HEK293 (cell line): ENCODE data around the gene JAML.

Experiments
- CTCF ChIA-PET: fragments of 350-600 bp; formaldehyde crosslinking; extraction: SDS; loops from one replicate; lab custom pipeline; 2021; ENCODE audit warnings: antibody characterized with exemption; lab: Yijun Ruan, JAX
- POLR2A ChIA-PET: fragments of 300-600 bp; formaldehyde crosslinking; extraction: SDS; loops from one replicate; lab custom pipeline; 2020; ENCODE audit warnings: antibody characterized with exemption, inconsistent platforms; lab: Yijun Ruan, JAX
- H3K27ac ChIP-seq: fragments of 200-500 bp; sonication (Bioruptor generic); 2 replicates; pipeline ENCODE4 v1.5.1; 2014; ENCODE audit warnings: low read depth, low read length, control low read depth, inconsistent platforms; ENCODE audit errors: extremely low read depth
- H3K36me3 ChIP-seq, 2 experiments: fragments of 200-500 bp in 1 of 2; sonication (Bioruptor generic) in 1 of 2; 1 replicate in 1 of 2; 2 replicates in 1 of 2; pipeline ENCODE4 v1.5.1; 2014 to 2017; ENCODE audit warnings: inconsistent platforms in 2 of 2, low read length in 2 of 2; ENCODE audit not compliant: control insufficient read depth in 2 of 2, insufficient read depth in 1 of 2
- H3K4me1 ChIP-seq: fragments of 200-500 bp; sonication (Bioruptor generic); 2 replicates; pipeline ENCODE4 v1.5.1; 2014; ENCODE audit warnings: mild to moderate bottlenecking, low read length, inconsistent platforms; ENCODE audit not compliant: control insufficient read depth, insufficient read depth
- H3K4me3 ChIP-seq: 2 replicates; pipeline ENCODE4 v1.5.1; 2011; ENCODE audit warnings: low read depth, mild to moderate bottlenecking, control low read depth, low read length, moderate library complexity
- H3K9me3 ChIP-seq: fragments of 200-500 bp; sonication (Bioruptor generic); 2 replicates; pipeline ENCODE4 v1.5.1; 2014; ENCODE audit warnings: low read depth, low read length, inconsistent platforms; ENCODE audit not compliant: control insufficient read depth, insufficient read depth
- GLI2 ChIP-seq: fragments of 450-650 bp; formaldehyde crosslinking; IDR thresholded peaks from 2 replicates; pipeline ENCODE4; 2017; ENCODE audit warnings: missing biosample characterization, missing genetic modification characterization, low read depth, borderline replicate concordance
- GLIS1 ChIP-seq: fragments of 450-650 bp; formaldehyde crosslinking; IDR thresholded peaks from 2 replicates; pipeline ENCODE4 v1.5.1; 2016; ENCODE audit warnings: missing biosample characterization, missing genetic modification characterization
- HOXA7 ChIP-seq: sonication (generic); formaldehyde crosslinking; IDR thresholded peaks from 2 replicates; pipeline ENCODE4 v1.8.1; 2022; ENCODE audit warnings: missing genetic modification reagents, borderline replicate concordance
- OSR2 ChIP-seq: fragments of 450-650 bp; formaldehyde crosslinking; IDR thresholded peaks from 2 replicates; pipeline ENCODE4 v1.5.1; 2016; ENCODE audit warnings: missing biosample characterization, missing genetic modification characterization
- RBAK ChIP-seq: fragments of 450-650 bp; formaldehyde crosslinking; IDR thresholded peaks from 2 replicates; pipeline ENCODE4 v1.5.1; 2016; ENCODE audit warnings: missing biosample characterization, missing genetic modification characterization
- ZBTB21 ChIP-seq: fragments of 450-650 bp; formaldehyde crosslinking; IDR thresholded peaks from 2 replicates; pipeline ENCODE4 v1.5.1; 2017; ENCODE audit warnings: missing biosample characterization, missing genetic modification characterization
- ZIC2 ChIP-seq: fragments of 450-650 bp; formaldehyde crosslinking; IDR thresholded peaks from 2 replicates; pipeline ENCODE4 v1.5.1; 2016; ENCODE audit warnings: missing biosample characterization, missing genetic modification characterization
- ZNF10 ChIP-seq: fragments of 450-650 bp; formaldehyde crosslinking; IDR thresholded peaks from 2 replicates; pipeline ENCODE4 v1.5.1; 2017; ENCODE audit warnings: missing biosample characterization, missing genetic modification characterization
- ZNF112 ChIP-seq: fragments of 450-650 bp; formaldehyde crosslinking; IDR thresholded peaks from 2 replicates; pipeline ENCODE4 v1.5.0; 2017; ENCODE audit warnings: missing biosample characterization, missing genetic modification characterization
- ZNF155 ChIP-seq: fragments of 450-650 bp; formaldehyde crosslinking; IDR thresholded peaks from 2 replicates; pipeline ENCODE4 v1.5.1; 2016; ENCODE audit warnings: missing biosample characterization, missing genetic modification characterization
- ZNF2 ChIP-seq: fragments of 450-650 bp; formaldehyde crosslinking; IDR thresholded peaks from 2 replicates; pipeline ENCODE4 v1.5.1; 2016; ENCODE audit warnings: missing biosample characterization, missing genetic modification characterization
- ZNF24 ChIP-seq: fragments of 450-650 bp; formaldehyde crosslinking; IDR thresholded peaks from 2 replicates; pipeline ENCODE4 v1.5.1; 2016; ENCODE audit warnings: missing biosample characterization, missing genetic modification characterization
- ZNF311 ChIP-seq: fragments of 450-650 bp; formaldehyde crosslinking; IDR thresholded peaks from 2 replicates; pipeline ENCODE4 v1.5.1; 2017; ENCODE audit warnings: missing biosample characterization, missing genetic modification characterization, borderline replicate concordance
- ZNF335 ChIP-seq: fragments of 450-650 bp; formaldehyde crosslinking; conservative IDR thresholded peaks from 2 replicates; pipeline ENCODE4 v1.5.1; 2016; ENCODE audit warnings: missing biosample characterization, missing genetic modification characterization
- ZNF404 ChIP-seq: fragments of 450-650 bp; formaldehyde crosslinking; IDR thresholded peaks from 2 replicates; pipeline ENCODE4 v1.5.1; 2017; ENCODE audit warnings: missing biosample characterization, missing genetic modification characterization
- ZNF501 ChIP-seq: fragments of 450-650 bp; formaldehyde crosslinking; IDR thresholded peaks from 2 replicates; pipeline ENCODE4 v1.5.1; 2016; ENCODE audit warnings: missing biosample characterization, missing genetic modification characterization
- ZNF529 ChIP-seq: fragments of 450-650 bp; formaldehyde crosslinking; IDR thresholded peaks from 2 replicates; pipeline ENCODE4 v1.5.1; 2017; ENCODE audit warnings: missing genetic modification characterization, missing biosample characterization; ENCODE audit not compliant: insufficient replicate concordance
- ZNF558 ChIP-seq: fragments of 450-650 bp; formaldehyde crosslinking; IDR thresholded peaks from 2 replicates; pipeline ENCODE4 v1.5.1; 2016; ENCODE audit warnings: missing biosample characterization, missing genetic modification characterization
- ZNF571 ChIP-seq: fragments of 450-650 bp; formaldehyde crosslinking; IDR thresholded peaks from 2 replicates; pipeline ENCODE4 v1.5.0; 2017; ENCODE audit warnings: missing biosample characterization, missing genetic modification characterization
- ZNF621 ChIP-seq: fragments of 450-650 bp; formaldehyde crosslinking; IDR thresholded peaks from 2 replicates; pipeline ENCODE4 v1.5.1; 2017; ENCODE audit warnings: missing biosample characterization, missing genetic modification characterization
- ZNF654 ChIP-seq: fragments of 450-650 bp; formaldehyde crosslinking; IDR thresholded peaks from 2 replicates; pipeline ENCODE4 v1.5.1; 2016; ENCODE audit warnings: low read depth, missing biosample characterization, missing genetic modification characterization
- ZNF701 ChIP-seq: fragments of 450-650 bp; formaldehyde crosslinking; IDR thresholded peaks from 2 replicates; pipeline ENCODE4 v1.5.1; 2016; ENCODE audit warnings: missing biosample characterization, missing genetic modification characterization
- ZNF843 ChIP-seq: fragments of 450-650 bp; formaldehyde crosslinking; IDR thresholded peaks from 2 replicates; pipeline ENCODE4 v1.5.1; 2016; ENCODE audit warnings: missing biosample characterization, missing genetic modification characterization
- TF ChIP-seq, protein P1 (sequence below): fragments of 450-650 bp; formaldehyde crosslinking; IDR thresholded peaks from 2 replicates; pipeline ENCODE4 v1.5.1; 2016; ENCODE audit warnings: missing biosample characterization, missing genetic modification characterization
- TF ChIP-seq, protein P2 (sequence below): fragments of 450-650 bp; formaldehyde crosslinking; conservative IDR thresholded peaks from 2 replicates; pipeline ENCODE4 v1.5.1; 2016; ENCODE audit warnings: low read depth, missing biosample characterization, missing genetic modification characterization
- TF ChIP-seq, protein P3 (sequence below): fragments of 450-650 bp; formaldehyde crosslinking; IDR thresholded peaks from 2 replicates; pipeline ENCODE4 v1.5.1; 2016; ENCODE audit warnings: missing biosample characterization, missing genetic modification characterization
- TF ChIP-seq, protein P4 (sequence below): fragments of 450-650 bp; formaldehyde crosslinking; IDR thresholded peaks from 2 replicates; pipeline ENCODE4 v1.5.1; 2016; ENCODE audit warnings: missing biosample characterization, missing genetic modification characterization

Gene JAML

DNA sequence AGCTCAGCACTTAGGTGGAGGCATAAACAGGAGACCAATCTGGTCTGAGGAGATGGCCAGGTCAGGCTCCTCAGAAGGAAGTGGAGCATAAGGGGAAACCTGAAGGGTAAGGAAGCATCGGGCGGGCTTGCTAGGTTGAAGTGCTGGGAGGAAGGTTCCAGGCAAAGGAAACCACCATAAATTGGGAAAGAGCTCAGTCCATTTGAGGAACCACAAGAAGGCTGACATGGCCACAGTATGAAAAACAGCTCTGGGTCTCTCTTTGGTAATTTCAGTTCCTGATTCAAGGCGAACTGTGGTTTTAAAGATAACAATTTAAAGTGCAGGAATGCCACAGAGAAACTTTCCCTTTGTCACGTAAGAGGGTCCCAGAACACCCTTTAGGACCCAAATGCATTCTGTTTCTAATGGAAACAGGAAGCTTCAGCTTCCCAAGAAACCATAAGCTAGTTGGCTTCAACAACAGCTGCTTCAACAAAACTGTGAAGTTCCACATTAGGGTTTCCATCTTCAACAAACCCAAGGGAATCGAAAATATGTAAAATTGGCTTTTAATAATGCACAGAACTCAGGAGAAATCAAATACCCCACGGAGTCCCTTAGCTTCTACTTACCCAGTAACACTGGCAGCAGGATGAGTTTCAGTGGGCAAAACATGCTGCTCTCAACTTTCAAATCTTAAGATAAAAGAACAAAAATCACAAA, 10.4 kb downstream of the JAML start:
- no peak overlapping the region for H3K4me3 ChIP-seq
- no peak for TF ChIP-seq RBAK (tag by site-specific recombination)
- no peak for TF ChIP-seq ZNF24 (tag by site-specific recombination)
- TF ChIP-seq ZNF571 (tag by site-specific recombination), result no peak
- no peak for TF ChIP-seq ZNF843 (tag by site-specific recombination)
- TF ChIP-seq OSR2, result no peak
- TF ChIP-seq ZNF311, result no peak
- no peak for TF ChIP-seq GLI2 (tag by site-specific recombination)
- TF ChIP-seq ZNF2 (tag by site-specific recombination), result no peak
- TF ChIP-seq, protein P1, sequence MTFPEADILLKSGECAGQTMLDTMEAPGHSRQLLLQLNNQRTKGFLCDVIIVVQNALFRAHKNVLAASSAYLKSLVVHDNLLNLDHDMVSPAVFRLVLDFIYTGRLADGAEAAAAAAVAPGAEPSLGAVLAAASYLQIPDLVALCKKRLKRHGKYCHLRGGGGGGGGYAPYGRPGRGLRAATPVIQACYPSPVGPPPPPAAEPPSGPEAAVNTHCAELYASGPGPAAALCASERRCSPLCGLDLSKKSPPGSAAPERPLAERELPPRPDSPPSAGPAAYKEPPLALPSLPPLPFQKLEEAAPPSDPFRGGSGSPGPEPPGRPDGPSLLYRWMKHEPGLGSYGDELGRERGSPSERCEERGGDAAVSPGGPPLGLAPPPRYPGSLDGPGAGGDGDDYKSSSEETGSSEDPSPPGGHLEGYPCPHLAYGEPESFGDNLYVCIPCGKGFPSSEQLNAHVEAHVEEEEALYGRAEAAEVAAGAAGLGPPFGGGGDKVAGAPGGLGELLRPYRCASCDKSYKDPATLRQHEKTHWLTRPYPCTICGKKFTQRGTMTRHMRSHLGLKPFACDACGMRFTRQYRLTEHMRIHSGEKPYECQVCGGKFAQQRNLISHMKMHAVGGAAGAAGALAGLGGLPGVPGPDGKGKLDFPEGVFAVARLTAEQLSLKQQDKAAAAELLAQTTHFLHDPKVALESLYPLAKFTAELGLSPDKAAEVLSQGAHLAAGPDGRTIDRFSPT (tag by site-specific recombination), result no peak
- no peak for TF ChIP-seq ZNF701 (tag by site-specific recombination)
- no peak for TF ChIP-seq ZBTB21 (tag by site-specific recombination)
- H3K36me3 ChIP-seq, result no peaks in the 10 kb centered on the region
- ChIA-PET POLR2A (interaction anchor here (0.8 kb wide), 1 partner anchor 145 kb away, joined by 3 read pairs; the partner anchor contains the start of gene UBE4A), CTCF (interaction anchor here (4.7 kb wide), 1 partner anchor 16 kb away, joined by 30 read pairs; no protein-coding TSS in a partner anchor)
- no peak overlapping the region for H3K27ac ChIP-seq
- no peaks in the 10 kb centered on the region for H3K4me1 ChIP-seq
- H3K9me3 ChIP-seq, result no peaks in the 10 kb centered on the region

DNA sequence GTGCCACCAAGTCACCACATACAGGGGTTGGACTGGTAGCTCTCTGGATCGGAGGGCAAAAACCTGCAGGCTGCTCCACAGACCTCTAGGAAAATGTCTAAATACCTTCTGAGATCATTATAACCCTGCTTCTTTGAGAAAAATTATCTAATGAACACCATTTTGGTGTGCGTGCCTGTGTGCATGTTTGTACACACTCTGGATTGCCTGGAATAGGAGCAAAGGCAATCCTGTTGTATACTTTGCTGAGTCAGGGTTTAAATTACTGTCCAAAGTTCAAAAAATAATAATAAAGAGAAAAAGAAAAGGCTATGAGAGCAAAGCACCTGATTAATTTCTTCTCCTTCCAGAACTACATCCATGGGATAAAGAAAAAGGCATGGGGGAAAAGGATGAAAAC, 11.0 kb downstream of the JAML start:
- H3K27ac ChIP-seq, result no peak overlapping the region
- no peaks in the 10 kb centered on the region for H3K4me1 ChIP-seq
- H3K36me3 ChIP-seq, result no peaks in the 10 kb centered on the region
- H3K4me3 ChIP-seq, result no peak overlapping the region
- POLR2A ChIA-PET, result interaction anchor here (0.8 kb wide), 1 partner anchor 145 kb away, joined by 3 read pairs; the partner anchor contains the start of gene UBE4A
- CTCF ChIA-PET, result interaction anchor here (0.6 to 4.7 kb wide), 4 partner anchors 15 to 1391 kb away, joined by 3 to 30 read pairs (median 4); no protein-coding TSS in a partner anchor
- H3K9me3 ChIP-seq, result no peaks in the 10 kb centered on the region
- TF ChIP-seq ZNF501 (no peak), ZNF529 (tag by site-specific recombination) (no peak), ZIC2 (tag by site-specific recombination) (no peak), ZNF558 (tag by site-specific recombination) (no peak), ZNF654 (tag by site-specific recombination) (no peak), GLIS1 (tag by site-specific recombination) (no peak), ZNF404 (tag by site-specific recombination) (no peak), ZNF155 (tag by site-specific recombination) (no peak), ZNF112 (tag by site-specific recombination) (no peak), HOXA7 (CRISPR knock-in tag) (no peak), ZNF10 (no peak), ZNF335 (tag by site-specific recombination) (no peak), ZNF621 (no peak)
- TF ChIP-seq, protein P2, sequence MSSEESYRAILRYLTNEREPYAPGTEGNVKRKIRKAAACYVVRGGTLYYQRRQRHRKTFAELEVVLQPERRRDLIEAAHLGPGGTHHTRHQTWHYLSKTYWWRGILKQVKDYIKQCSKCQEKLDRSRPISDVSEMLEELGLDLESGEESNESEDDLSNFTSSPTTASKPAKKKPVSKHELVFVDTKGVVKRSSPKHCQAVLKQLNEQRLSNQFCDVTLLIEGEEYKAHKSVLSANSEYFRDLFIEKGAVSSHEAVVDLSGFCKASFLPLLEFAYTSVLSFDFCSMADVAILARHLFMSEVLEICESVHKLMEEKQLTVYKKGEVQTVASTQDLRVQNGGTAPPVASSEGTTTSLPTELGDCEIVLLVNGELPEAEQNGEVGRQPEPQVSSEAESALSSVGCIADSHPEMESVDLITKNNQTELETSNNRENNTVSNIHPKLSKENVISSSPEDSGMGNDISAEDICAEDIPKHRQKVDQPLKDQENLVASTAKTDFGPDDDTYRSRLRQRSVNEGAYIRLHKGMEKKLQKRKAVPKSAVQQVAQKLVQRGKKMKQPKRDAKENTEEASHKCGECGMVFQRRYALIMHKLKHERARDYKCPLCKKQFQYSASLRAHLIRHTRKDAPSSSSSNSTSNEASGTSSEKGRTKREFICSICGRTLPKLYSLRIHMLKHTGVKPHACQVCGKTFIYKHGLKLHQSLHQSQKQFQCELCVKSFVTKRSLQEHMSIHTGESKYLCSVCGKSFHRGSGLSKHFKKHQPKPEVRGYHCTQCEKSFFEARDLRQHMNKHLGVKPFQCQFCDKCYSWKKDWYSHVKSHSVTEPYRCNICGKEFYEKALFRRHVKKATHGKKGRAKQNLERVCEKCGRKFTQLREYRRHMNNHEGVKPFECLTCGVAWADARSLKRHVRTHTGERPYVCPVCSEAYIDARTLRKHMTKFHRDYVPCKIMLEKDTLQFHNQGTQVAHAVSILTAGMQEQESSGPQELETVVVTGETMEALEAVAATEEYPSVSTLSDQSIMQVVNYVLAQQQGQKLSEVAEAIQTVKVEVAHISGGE (tag by site-specific recombination), result no peak
- TF ChIP-seq, protein P3, sequence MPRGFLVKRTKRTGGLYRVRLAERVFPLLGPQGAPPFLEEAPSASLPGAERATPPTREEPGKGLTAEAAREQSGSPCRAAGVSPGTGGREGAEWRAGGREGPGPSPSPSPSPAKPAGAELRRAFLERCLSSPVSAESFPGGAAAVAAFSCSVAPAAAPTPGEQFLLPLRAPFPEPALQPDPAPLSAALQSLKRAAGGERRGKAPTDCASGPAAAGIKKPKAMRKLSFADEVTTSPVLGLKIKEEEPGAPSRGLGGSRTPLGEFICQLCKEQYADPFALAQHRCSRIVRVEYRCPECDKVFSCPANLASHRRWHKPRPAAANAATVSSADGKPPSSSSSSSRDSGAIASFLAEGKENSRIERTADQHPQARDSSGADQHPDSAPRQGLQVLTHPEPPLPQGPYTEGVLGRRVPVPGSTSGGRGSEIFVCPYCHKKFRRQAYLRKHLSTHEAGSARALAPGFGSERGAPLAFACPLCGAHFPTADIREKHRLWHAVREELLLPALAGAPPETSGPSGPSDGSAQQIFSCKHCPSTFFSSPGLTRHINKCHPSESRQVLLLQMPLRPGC, result no peak
- TF ChIP-seq, protein P4, sequence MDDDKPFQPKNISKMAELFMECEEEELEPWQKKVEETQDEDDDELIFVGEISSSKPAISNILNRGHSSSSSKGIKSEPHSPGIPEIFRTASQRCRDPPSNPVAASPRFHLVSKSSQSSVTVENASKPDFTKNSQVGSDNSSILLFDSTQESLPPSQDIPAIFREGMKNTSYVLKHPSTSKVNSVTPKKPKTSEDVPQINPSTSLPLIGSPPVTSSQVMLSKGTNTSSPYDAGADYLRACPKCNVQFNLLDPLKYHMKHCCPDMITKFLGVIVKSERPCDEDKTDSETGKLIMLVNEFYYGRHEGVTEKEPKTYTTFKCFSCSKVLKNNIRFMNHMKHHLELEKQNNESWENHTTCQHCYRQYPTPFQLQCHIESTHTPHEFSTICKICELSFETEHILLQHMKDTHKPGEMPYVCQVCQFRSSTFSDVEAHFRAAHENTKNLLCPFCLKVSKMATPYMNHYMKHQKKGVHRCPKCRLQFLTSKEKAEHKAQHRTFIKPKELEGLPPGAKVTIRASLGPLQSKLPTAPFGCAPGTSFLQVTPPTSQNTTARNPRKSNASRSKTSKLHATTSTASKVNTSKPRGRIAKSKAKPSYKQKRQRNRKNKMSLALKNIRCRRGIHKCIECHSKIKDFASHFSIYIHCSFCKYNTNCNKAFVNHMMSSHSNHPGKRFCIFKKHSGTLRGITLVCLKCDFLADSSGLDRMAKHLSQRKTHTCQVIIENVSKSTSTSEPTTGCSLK, result no peak
